ENCODE results near the gene ARHGAP40. TPM values are rescaled to one million over a fixed set of nuclear protein-coding genes. Genes with fewer than 3 reads are reported as not detected.
"Not testable (repeated sequence)": the region's sequence is repeated elsewhere in the genome, so short reads cannot be mapped to it uniquely, and the experiment has no call there.

ARHGAP40 gene
- total RNA-seq, 2 donors from 2014 or later = not detected

DNA sequence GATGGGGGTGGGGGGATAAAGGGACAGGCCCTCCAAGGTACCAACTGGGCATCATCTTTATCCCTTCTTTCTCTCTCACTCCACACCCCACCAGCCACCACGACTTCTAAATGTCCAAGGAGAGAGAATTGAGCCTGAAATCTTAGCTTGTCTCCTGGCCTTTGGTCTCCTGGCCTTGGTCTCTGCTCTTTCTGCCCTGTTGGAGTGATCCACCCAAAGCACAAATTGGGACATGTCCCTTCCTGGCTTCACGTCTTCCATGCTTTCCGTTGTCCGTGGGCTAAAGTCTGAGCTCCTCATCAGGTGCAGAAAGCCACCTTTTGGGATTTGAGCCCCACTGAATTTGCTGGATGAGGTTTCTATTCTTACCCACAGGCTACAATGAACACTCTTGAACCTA lies 12.3 kb upstream of the ARHGAP40 start:
- no peak overlapping the region for H3K4me3 ChIP-seq
- DNase-seq = no peak
- no peaks in the 10 kb centered on the region for H3K9me3 ChIP-seq
- H3K9ac ChIP-seq (ENCODE audit: low read depth in 2 of 2, low read length in 2 of 2) = no peak overlapping the region
- H3K27ac ChIP-seq = no peak overlapping the region
- TF ChIP-seq, protein P1, sequence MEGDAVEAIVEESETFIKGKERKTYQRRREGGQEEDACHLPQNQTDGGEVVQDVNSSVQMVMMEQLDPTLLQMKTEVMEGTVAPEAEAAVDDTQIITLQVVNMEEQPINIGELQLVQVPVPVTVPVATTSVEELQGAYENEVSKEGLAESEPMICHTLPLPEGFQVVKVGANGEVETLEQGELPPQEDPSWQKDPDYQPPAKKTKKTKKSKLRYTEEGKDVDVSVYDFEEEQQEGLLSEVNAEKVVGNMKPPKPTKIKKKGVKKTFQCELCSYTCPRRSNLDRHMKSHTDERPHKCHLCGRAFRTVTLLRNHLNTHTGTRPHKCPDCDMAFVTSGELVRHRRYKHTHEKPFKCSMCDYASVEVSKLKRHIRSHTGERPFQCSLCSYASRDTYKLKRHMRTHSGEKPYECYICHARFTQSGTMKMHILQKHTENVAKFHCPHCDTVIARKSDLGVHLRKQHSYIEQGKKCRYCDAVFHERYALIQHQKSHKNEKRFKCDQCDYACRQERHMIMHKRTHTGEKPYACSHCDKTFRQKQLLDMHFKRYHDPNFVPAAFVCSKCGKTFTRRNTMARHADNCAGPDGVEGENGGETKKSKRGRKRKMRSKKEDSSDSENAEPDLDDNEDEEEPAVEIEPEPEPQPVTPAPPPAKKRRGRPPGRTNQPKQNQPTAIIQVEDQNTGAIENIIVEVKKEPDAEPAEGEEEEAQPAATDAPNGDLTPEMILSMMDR (IDR thresholded peaks at IDR 0.05) = no peak
- no peaks in the 10 kb centered on the region for H3K36me3 ChIP-seq
- H3K4me1 ChIP-seq = no peaks in the 10 kb centered on the region
- H3K27me3 ChIP-seq = no peaks in the 10 kb centered on the region
- intact Hi-C loops (cut with DNase I) = no loop called here

DNA sequence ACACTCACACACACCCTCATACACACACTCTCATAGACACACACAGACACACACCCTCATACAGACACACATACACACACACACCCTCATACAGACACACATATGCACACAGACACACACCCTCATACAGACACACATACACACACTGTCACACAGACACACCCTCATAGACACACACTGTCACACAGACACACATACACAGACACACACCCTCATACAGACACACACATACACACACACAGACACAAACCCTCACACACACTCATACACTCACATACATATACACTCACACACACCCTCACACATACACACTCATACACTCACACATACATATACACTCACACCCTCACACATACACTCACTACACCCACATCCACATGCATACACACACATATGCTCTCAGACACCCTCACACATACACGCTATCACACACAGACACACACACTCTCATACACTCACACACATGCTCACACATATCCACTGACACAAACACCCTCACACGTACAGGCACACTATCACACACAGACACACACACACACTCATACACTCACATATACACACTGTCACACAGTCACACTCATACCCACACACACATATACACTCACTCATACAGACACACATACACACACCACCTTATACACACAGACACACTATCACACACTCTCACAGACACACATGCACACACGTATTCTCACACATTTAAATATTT lies 11.5 kb upstream of the ARHGAP40 start:
- Histone ChIP-seq H3K27me3 (no peaks in the 10 kb centered on the region), H3K9ac (ENCODE audit: low read depth in 2 of 2, low read length in 2 of 2) (no peak overlapping the region), H3K4me1 (no peaks in the 10 kb centered on the region), H3K27ac (no peak overlapping the region), H3K4me3 (no peak overlapping the region), H3K9me3 (no peaks in the 10 kb centered on the region), H3K36me3 (no peaks in the 10 kb centered on the region)
- no peak for DNase-seq
- TF ChIP-seq, protein P1 (IDR thresholded peaks at IDR 0.05) = no peak
- intact Hi-C loops (cut with DNase I) = no loop called here

DNA sequence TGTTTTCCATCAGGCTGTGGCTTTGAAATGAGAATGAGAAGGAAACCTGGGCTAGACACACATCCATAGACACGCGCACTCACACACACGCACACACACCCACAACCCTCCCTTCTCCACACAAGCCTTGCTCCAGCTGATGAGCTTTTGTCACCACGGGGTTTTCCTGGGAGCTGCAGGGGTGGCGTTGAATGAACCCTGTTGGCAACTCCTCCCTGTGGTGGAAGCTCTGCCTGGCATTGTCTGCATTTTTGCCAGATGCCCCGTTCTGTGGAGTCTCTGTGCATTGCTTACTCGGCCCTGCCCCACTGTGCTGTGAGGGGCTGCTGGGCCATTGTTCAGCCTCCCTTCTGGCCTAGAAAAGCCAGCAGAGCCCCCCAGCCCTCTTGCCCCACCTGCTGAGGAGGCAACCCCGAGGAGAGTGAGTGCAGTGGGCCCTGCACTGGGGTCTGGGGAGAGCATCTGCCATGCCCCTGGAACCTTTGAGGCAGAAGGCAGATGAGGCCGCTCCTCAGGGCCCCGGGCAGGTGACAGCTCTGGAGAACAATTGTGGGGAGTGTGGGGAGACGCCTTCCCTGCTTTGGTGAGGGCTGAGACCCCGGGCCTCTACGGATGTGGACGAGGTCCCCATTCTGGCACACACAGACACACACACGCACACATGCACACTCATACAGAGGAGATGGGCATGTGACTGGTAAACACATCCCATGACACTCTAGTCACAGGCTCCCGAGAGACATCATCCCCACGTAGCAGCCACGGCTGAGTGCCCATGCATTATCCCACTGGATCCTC lies 10.7 kb upstream of the ARHGAP40 start:
- no peaks in the 10 kb centered on the region for H3K27me3 ChIP-seq
- TF ChIP-seq, protein P1 (IDR thresholded peaks at IDR 0.05) = no peak
- no peaks in the 10 kb centered on the region for H3K4me1 ChIP-seq
- no peak overlapping the region for H3K4me3 ChIP-seq
- H3K9ac ChIP-seq (ENCODE audit: low read depth in 2 of 2, low read length in 2 of 2) = no peak overlapping the region
- no peaks in the 10 kb centered on the region for H3K9me3 ChIP-seq
- no peak for DNase-seq
- H3K27ac ChIP-seq = no peak overlapping the region
- no peaks in the 10 kb centered on the region for H3K36me3 ChIP-seq
- intact Hi-C loops (cut with DNase I) = no loop called here

DNA sequence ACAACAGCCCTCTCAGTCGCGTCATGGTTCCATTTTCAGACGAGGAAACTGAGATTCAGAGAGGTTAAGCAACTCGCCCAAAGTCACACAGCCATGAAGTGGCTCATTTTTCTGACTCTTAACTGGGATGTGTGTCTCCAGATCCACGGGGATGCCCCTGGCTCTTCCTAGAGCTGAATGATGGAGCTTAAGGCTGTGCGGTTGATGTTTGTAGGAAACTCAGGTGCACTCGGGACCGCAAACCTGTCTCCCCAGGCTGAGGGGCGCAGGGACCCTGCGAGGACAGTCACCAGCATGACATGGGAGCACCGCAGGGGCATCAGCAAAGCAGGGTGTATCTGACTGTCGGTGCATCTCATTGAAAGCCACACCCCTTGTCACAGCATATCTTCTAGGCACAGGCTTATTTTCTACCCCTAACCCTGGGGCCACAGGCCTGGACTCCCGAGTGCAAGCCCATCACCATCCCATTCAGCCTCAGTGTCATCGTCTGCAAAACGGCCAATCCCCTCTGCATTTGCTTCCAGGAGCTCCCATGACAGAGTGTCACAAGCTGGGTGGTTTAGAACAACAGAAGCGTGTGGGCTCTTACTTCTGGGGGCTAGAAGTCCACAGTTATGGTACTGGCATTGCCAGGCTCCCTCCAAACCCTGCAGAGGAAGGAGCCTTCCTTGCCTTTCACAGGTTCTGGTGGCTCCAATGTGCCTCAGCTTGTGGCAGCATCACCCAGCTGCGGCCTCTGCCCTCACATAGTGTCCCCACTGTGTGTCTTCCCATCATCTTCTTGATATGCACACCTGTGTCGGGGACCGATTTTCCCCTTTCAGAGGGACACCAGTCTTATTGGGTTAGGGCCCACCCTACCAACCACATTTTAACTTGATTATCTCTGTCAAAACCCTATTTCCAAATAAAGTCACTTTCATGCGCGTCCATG lies 9.9 kb upstream of the ARHGAP40 start:
- TF ChIP-seq, protein P1 (IDR thresholded peaks at IDR 0.05) = no peak
- H3K9me3 ChIP-seq = no peaks in the 10 kb centered on the region
- intact Hi-C loops (cut with DNase I) = no loop called here

DNA sequence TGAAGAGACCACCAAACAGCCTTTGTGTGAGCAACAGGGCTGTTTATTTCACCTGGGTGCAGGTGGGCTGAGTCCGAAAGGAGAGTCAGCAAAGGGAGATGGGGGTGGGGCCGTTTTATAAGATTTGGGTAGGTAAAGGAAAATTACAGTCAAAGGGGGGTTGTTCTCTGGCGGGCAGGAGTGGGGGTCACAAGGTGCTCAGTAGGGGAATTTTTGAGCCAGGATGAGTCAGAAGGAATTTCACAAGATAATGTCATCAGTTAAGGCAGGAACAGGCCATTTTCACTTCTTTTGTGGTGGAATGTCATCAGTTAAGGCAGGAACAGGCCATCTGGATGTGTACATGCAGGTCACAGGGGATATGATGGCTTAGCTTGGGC lies 9.2 kb upstream of the ARHGAP40 start:
- H3K9me3 ChIP-seq; intact Hi-C loops (cut with DNase I); DNase-seq; H3K9ac ChIP-seq (ENCODE audit: low read depth in 2 of 2, low read length in 2 of 2); H3K4me1 ChIP-seq; H3K27me3 ChIP-seq; H3K27ac ChIP-seq; H3K4me3 ChIP-seq; H3K36me3 ChIP-seq: not testable (repeated sequence)

More for the DNA sequence above, 9.9 kb upstream of the ARHGAP40 start:
- no peak overlapping the region for H3K9ac ChIP-seq (ENCODE audit: low read depth in 2 of 2, low read length in 2 of 2)
- no peaks in the 10 kb centered on the region for H3K27me3 ChIP-seq
- H3K4me3 ChIP-seq = no peak overlapping the region
- H3K36me3 ChIP-seq = no peaks in the 10 kb centered on the region
- DNase-seq = no peak
- no peaks in the 10 kb centered on the region for H3K4me1 ChIP-seq
- no peak overlapping the region for H3K27ac ChIP-seq

DNA sequence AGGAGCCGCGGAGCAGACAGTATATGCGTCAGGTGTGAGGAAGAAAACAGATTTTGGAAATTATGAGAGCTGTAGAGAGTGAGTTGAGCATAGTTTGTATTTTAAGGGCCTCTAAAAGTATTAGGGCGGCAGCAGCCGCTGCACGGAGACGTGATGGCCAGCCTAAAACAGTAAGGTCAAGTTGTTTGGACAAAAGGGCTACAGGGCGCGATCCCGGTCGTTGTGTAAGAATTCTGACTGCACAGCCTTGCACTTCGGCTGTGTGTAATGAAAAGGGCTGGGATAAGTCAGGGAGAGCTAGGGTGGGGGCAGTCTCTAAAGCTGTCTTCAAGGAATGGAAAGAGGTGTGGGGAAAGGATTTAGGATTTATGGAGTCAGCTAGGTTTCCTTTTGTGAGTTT lies 7.3 kb upstream of the ARHGAP40 start:
- H3K36me3 ChIP-seq; H3K27ac ChIP-seq; H3K9ac ChIP-seq (ENCODE audit: low read depth in 2 of 2, low read length in 2 of 2); H3K4me3 ChIP-seq; H3K4me1 ChIP-seq; H3K9me3 ChIP-seq; DNase-seq; intact Hi-C loops (cut with DNase I); H3K27me3 ChIP-seq: not testable (repeated sequence)

DNA sequence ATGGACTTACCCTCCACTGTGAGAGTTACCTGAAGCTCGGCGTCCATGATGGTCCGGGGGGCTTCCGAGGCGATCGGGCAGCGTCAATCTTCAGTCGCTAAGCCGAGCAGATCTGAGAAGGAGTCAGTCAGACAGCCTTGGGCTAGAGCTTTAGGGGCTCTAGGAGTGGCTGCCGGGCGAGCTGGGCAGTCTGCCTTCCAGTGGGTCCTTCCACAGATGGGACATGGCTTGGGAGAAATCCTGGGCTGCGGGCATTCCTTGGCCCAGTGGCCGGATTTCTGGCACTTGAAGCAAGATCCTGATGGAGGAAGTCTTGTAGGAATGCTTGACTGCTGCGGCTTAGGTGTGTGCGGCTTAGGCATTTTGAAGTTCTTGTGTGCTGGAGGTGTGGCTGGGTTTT lies 5.7 kb upstream of the ARHGAP40 start:
- H3K9ac ChIP-seq (ENCODE audit: low read depth in 2 of 2, low read length in 2 of 2); H3K36me3 ChIP-seq; DNase-seq; H3K27ac ChIP-seq; H3K4me1 ChIP-seq; H3K9me3 ChIP-seq; H3K4me3 ChIP-seq; intact Hi-C loops (cut with DNase I); H3K27me3 ChIP-seq: not testable (repeated sequence)
